Adrenal gland (tissue), 12 donors: ENCODE data around the gene RAMP3. TPM values are rescaled to one million over a fixed set of nuclear protein-coding genes. Genes with fewer than 3 reads are reported as not detected.

Experiments
- DNase-seq, 7 donors: peaks; one replicate each; pipeline ENCODE4 v3.0.0-alpha.2; 2019 to 2020
- H3K27ac ChIP-seq, 5 donors: fragments of 200-600 bp; sonication (generic) in 4 of 5; 1 replicate in 3 of 5; 2 replicates in 2 of 5; pipeline versions ENCODE4 v1.5.1 to v1.8.0; 2016 to 2020; ENCODE audit warnings: mild to moderate bottlenecking in 1 of 5
- H3K27me3 ChIP-seq: fragments of 200-600 bp; 2 replicates; pipeline ENCODE4 v1.8.0; 2021
- H3K36me3 ChIP-seq, 2 donors: fragments of 200-600 bp; replicated peaks in 1 of 2; 1 replicate in 1 of 2; 2 replicates in 1 of 2; pipeline versions ENCODE4 v1.5.1 to v1.8.0; 2018 to 2022
- H3K4me1 ChIP-seq, 2 donors: fragments of 200-600 bp; replicated peaks in 1 of 2; 1 replicate in 1 of 2; 2 replicates in 1 of 2; pipeline versions ENCODE4 v1.5.1 to v1.8.0; 2018 to 2021
- H3K4me3 ChIP-seq, 4 donors: fragments of 200-600 bp; sonication (generic) in 3 of 4; one replicate each; pipeline ENCODE4 v1.5.1; 2016 to 2018
- H3K9me3 ChIP-seq, 3 donors: fragments of 200-600 bp; sonication (generic) in 1 of 3; replicated peaks in 1 of 3; 1 replicate in 2 of 3; 2 replicates in 1 of 3; pipeline versions ENCODE4 v1.5.1 to v1.8.0; 2016 to 2021
- POLR2A ChIP-seq, 2 donors: fragments of 450-650 bp; IDR thresholded peaks; one replicate each; pipeline ENCODE4 v1.6.1; 2017; ENCODE audit warnings: antibody characterized with exemption in 2 of 2, mild to moderate bottlenecking in 2 of 2, moderate library complexity in 1 of 2
- WGBS, 4 donors: extraction: QIAGEN DNeasy Blood & Tissue Kit in 2 of 4; methylation state at CpG; one replicate each; pipeline versions ENCODE4 v1.1.5 to v1.1.7; 2013 to 2017; 5-methylcytosine and 5-hydroxymethylcytosine counted together
- intact Hi-C, 2 donors: fragments of 100-400 bp; cut with DNase I; formaldehyde crosslinking; loops; one replicate each; pipeline versions ENCODE4 v1.14.1 to v1.15.0; 2022 to 2023
- polyA plus RNA-seq, 3 donors: library from polyadenylated mRNA; stranded (reverse); fragments of 200-250 nt in 2 of 3; fragments of 350-450 nt in 1 of 3; fragmentation: Illumina TruSeq in 1 of 3; extraction: RNeasy Lipid Tissue Mini Kit (QIAGEN cat#74804) in 1 of 3; gene quantifications; one replicate each; pipeline ENCODE4 v1.2.3, GENCODE V29; 2013 to 2014
- total RNA-seq, 9 donors: library from RNA; depleted of rRNA in 4 of 9; stranded (reverse); fragments of >200 nt in 4 of 9; fragments of 120-200 nt in 1 of 9; fragmentation: NEBNext Ultra II Directional in 1 of 9; extraction: Animal tissue kit (Norgen Biotek cat#: 25700) in 1 of 9; gene quantifications; one replicate each; pipeline versions ENCODE4 v1.1.0 to v1.2.4, GENCODE V29; 2013 to 2023
- TF ChIP-seq, protein P1 (sequence below), 6 experiments: fragments of 450-650 bp in 4 of 6; fragments of 200-600 bp in 2 of 6; sonication (generic) in 1 of 6; IDR thresholded peaks; 1 replicate in 5 of 6; 2 replicates in 1 of 6; pipeline versions ENCODE4 v1.5.1 to v1.8.0; 2016 to 2021; ENCODE audit warnings: antibody characterized with exemption in 6 of 6, mild to moderate bottlenecking in 2 of 6, moderate library complexity in 1 of 6
- donor health status: healthy with polysubstance abuse.
- donor health status: Bipolar disorder and iron deficiency.
- donor health status: DM: yes; HTN: yes; CAD: no.
- donor health status: DM: no; HTN: no; CAD: no.
- donor health status: DM: no; HTN: no; CAD: no.
- donor health status: DM: yes; HTN: yes; CAD: no.

Gene RAMP3
- total and polyA plus RNA-seq, 12 donors, result 5.6 to 134 (median 43.0) TPM

DNA sequence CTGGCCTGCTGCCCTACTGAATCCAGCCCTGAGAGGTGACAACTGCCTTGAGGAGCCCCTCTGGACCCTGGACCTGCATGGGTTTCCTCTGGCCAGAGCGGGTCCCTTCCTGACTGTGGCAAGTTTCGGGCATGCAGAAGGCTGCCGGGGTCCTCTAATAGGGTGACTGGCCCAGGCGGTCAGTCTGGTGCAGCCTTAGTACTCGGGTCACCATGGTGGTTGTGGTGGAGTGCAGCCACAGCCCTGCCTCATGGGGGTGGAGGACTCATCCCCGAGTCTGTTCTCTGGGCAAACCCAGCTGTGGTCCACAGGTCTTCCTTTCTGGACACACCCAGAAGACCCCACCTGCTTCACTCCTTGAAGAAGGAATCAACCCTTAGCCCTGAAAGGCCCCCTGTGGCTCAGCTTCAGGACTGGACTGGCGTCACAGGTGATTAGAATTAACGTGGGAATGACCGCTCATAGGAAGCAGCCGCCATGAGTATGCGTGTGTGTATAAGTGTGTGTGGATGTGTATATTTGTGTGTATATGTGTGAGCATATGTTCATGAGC lies 28.7 kb downstream of the RAMP3 start:
- no peaks in the 10 kb centered on the region for H3K9me3 ChIP-seq
- H3K36me3 ChIP-seq, result no peaks in the 10 kb centered on the region
- WGBS, 4 donors, result 81 to 88% (median 86%) methylated on average over 7 to 11 of the region's 11 CpGs
- no peak overlapping the region for H3K4me3 ChIP-seq
- H3K4me1 ChIP-seq, result no peaks in the 10 kb centered on the region
- H3K27me3 ChIP-seq, result no peaks in the 10 kb centered on the region
- no peak for TF ChIP-seq POLR2A (IDR thresholded peaks at IDR 0.05)
- TF ChIP-seq, protein P1, sequence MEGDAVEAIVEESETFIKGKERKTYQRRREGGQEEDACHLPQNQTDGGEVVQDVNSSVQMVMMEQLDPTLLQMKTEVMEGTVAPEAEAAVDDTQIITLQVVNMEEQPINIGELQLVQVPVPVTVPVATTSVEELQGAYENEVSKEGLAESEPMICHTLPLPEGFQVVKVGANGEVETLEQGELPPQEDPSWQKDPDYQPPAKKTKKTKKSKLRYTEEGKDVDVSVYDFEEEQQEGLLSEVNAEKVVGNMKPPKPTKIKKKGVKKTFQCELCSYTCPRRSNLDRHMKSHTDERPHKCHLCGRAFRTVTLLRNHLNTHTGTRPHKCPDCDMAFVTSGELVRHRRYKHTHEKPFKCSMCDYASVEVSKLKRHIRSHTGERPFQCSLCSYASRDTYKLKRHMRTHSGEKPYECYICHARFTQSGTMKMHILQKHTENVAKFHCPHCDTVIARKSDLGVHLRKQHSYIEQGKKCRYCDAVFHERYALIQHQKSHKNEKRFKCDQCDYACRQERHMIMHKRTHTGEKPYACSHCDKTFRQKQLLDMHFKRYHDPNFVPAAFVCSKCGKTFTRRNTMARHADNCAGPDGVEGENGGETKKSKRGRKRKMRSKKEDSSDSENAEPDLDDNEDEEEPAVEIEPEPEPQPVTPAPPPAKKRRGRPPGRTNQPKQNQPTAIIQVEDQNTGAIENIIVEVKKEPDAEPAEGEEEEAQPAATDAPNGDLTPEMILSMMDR (IDR thresholded peaks at IDR 0.05), result no peak
- no peak overlapping the region for H3K27ac ChIP-seq
- peak in 3 of 7 donors; percentile 7 to 31 (median 10) for DNase-seq
- intact Hi-C loops, result no loop called here

DNA sequence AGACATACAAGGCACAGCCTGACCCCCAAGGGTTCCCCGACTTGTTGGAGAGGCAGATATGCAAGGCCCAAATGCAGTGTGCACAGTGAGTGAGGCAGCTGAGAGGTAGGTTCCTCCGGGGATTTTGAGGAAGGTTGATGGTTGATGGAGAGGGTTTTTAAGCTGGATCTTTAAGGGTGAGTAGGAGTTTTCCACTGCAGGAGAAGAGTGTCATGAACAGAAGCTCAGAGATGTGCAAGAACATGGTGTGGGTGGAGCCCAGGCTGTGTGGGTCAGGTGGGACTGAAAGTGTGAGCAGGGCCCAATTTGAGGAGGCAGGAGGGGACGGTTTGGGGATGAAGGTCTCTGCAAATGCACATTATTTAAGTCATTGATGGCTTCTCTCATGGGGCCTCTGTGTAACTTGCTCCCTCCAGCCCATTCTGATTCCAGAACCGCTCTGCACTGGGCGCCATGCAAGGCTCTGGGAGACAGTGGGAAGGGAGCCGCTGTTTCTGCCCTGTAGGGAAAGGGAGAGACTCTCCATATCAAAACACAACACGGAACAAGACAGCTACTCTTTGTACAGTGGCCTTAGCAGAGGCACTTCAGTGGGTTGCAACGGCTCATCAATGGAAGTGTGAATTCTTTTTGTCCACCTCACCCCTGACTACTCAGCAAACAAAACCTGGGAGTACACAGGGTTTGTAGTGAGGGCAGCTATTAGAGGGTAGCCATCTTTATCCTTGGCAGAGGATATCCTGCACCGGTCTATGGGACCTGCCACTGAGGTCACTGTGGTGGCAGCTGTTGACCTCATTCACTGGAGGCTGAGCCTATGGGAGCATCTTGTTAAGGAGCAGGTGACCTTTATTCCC lies 29.7 kb downstream of the RAMP3 start:
- Histone ChIP-seq H3K4me1 (no peaks in the 10 kb centered on the region), H3K36me3 (no peaks in the 10 kb centered on the region), H3K27ac (no peak overlapping the region), H3K4me3 (no peak overlapping the region), H3K9me3 (no peaks in the 10 kb centered on the region), H3K27me3 (no peaks in the 10 kb centered on the region)
- DNase-seq, result peak in 2 of 7 donors; percentile 5 to 23
- WGBS, 4 donors, result 82 to 87% (median 84%) methylated on average over 9 of the region's 9 CpGs
- TF ChIP-seq, protein P1 (IDR thresholded peaks at IDR 0.05), result no peak
- no peak for TF ChIP-seq POLR2A (IDR thresholded peaks at IDR 0.05)
- intact Hi-C loops, result no loop called here

DNA sequence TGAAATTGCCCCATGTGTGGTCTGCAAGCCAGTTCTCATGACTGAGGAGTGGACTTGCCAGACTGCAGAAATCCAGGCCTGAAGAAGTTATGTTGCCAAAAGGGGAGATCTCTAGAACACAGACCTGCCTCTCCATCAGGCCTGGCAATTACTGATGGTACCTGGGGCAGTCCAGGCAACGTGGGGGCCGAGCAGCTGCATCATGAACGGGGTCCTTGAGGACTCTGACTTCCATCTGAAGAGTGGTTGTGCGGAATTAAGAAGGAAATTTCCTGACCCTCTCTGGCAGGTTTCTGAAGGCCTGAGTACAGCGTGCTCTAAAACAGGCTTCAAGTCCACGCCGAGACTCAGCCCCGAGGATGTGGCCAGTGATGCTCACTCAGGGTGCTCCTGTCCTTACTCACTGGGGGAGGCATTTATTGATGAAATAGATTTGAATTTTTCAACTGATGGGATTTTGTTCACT lies 30.4 kb downstream of the RAMP3 start:
- no peak overlapping the region for H3K27ac ChIP-seq

DNA sequence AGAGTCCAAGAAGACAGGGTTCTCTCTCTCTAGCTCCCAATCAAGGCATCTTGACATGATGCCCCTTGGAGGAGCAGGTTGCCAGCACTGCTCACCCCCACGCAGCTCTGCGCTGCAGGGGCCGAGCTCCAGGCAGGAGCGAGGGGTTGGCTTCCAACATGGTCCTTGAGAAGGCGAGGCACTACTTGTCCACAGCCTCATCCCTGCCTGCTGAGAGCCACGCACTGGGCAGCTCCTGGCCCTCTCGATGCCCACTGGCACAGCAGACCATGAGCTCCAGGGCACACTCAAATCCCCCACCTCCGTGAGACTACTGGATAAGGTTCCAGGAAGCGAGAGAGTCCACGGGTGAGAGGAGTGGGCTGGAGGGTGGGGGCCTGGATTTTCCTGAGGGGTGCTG lies 31.1 kb downstream of the RAMP3 start:
- DNase-seq, result peak in 1 of 7 donors; percentile 41
- intact Hi-C loops, result no loop called here
- Histone ChIP-seq H3K4me1 (no peaks in the 10 kb centered on the region), H3K4me3 (no peak overlapping the region), H3K27ac (no peak overlapping the region), H3K27me3 (no peaks in the 10 kb centered on the region), H3K36me3 (no peaks in the 10 kb centered on the region), H3K9me3 (no peaks in the 10 kb centered on the region)
- WGBS, 4 donors, result 89 to 97% (median 91%) methylated on average over 5 to 10 of the region's 10 CpGs
- TF ChIP-seq, protein P1 (IDR thresholded peaks at IDR 0.05), result no peak
- TF ChIP-seq POLR2A (IDR thresholded peaks at IDR 0.05), result no peak

More for the DNA sequence above, 30.4 kb downstream of the RAMP3 start:
- Histone ChIP-seq H3K27me3 (no peaks in the 10 kb centered on the region), H3K36me3 (no peaks in the 10 kb centered on the region), H3K4me1 (no peaks in the 10 kb centered on the region), H3K4me3 (no peak overlapping the region), H3K9me3 (no peaks in the 10 kb centered on the region)
- intact Hi-C loops, result no loop called here
- no peak for TF ChIP-seq POLR2A (IDR thresholded peaks at IDR 0.05)
- TF ChIP-seq, protein P1 (IDR thresholded peaks at IDR 0.05), result no peak
- peak in 3 of 7 donors; percentile 7 to 28 (median 9) for DNase-seq
- WGBS, 4 donors, result 82 to 90% (median 88%) methylated on average over 8 of the region's 8 CpGs
